SU-DHL-6 (cell line): ENCODE data around the gene MYOZ3.

Source experiments
- EZH2phosphoT487 ChIP-seq: fragments of 200-600 bp; sonication (generic), shearing (Covaris generic); conservative IDR thresholded peaks from 2 replicates; pipeline ENCODE4 v1.6.1; 2018; ENCODE audit warnings: mild to moderate bottlenecking, antibody characterized with exemption, low read length, moderate library complexity, mixed read lengths
- TF ChIP-seq, protein P1 (sequence below): fragments of 200-600 bp; sonication (generic); IDR thresholded peaks from one replicate; pipeline ENCODE4 v1.5.1; 2017; ENCODE audit warnings: antibody characterized with exemption, mild to moderate bottlenecking, low read length, moderate library complexity; ENCODE audit not compliant: insufficient read depth, poor library complexity, severe bottlenecking

DNA sequence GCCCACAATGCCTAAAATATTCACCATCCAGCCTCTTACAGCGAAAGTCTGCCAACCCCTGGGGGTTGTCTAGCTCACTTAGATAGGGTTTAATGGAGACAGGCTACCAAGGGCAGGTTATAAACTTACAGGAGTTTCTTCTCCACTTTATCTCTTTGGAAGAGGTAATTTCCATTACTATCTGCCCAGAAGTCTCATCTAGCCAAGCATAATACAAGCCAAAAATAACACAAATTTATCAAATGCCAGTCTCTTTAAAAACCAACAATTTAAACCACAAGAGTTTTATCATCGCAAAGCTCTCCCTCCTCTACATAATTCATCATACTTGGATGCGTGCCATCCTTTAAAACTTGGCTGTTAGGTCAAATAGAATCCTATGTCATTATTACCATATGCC lies 33.6 kb downstream of the MYOZ3 start:
- TF ChIP-seq, protein P1, sequence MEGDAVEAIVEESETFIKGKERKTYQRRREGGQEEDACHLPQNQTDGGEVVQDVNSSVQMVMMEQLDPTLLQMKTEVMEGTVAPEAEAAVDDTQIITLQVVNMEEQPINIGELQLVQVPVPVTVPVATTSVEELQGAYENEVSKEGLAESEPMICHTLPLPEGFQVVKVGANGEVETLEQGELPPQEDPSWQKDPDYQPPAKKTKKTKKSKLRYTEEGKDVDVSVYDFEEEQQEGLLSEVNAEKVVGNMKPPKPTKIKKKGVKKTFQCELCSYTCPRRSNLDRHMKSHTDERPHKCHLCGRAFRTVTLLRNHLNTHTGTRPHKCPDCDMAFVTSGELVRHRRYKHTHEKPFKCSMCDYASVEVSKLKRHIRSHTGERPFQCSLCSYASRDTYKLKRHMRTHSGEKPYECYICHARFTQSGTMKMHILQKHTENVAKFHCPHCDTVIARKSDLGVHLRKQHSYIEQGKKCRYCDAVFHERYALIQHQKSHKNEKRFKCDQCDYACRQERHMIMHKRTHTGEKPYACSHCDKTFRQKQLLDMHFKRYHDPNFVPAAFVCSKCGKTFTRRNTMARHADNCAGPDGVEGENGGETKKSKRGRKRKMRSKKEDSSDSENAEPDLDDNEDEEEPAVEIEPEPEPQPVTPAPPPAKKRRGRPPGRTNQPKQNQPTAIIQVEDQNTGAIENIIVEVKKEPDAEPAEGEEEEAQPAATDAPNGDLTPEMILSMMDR, result no peak
- TF ChIP-seq EZH2phosphoT487, result no peak
